H1 (cell line): ENCODE data around the gene CCDC77.

ENCODE experiments used
- BRCA1 ChIP-seq: IDR thresholded peaks from 2 replicates; pipeline ENCODE4 v1.6.1; 2012; ENCODE audit warnings: low read depth, low read length, improper control_type of control experiment
- CREB1 ChIP-seq: IDR thresholded peaks from 2 replicates; pipeline ENCODE4 v1.6.1; 2012; ENCODE audit warnings: inconsistent platforms
- CTCF ChIP-seq, 3 experiments: IDR thresholded peaks; 1 replicate in 2 of 3; 2 replicates in 1 of 3; pipeline versions ENCODE4 v1.5.1 to v1.6.1; 2011; ENCODE audit warnings: low read length in 3 of 3, mild to moderate bottlenecking in 3 of 3, inconsistent platforms in 2 of 3, low read depth in 1 of 3, moderate library complexity in 1 of 3; ENCODE audit not compliant: insufficient read depth in 1 of 3; ENCODE audit errors: control extremely low read depth in 1 of 3
- MAFK ChIP-seq: IDR thresholded peaks from 2 replicates; pipeline ENCODE4 v1.6.1; 2012; ENCODE audit warnings: low read depth, mild to moderate bottlenecking, improper control_type of control experiment, low read length
- POLR2A ChIP-seq, 2 experiments: IDR thresholded peaks; 1 replicate in 1 of 2; 2 replicates in 1 of 2; pipeline ENCODE4 v1.6.1; 2011; ENCODE audit warnings: low read depth in 2 of 2, low read length in 2 of 2, mild to moderate bottlenecking in 2 of 2; ENCODE audit errors: control extremely low read depth in 1 of 2
- POLR2AphosphoS5 ChIP-seq: IDR thresholded peaks from 2 replicates; pipeline ENCODE4 v1.6.1; 2011; ENCODE audit warnings: low read depth, low read length
- RNF2 ChIP-seq: fragments of 200-900, 300-1000 bp; sonication (generic); IDR thresholded peaks from 2 replicates; pipeline ENCODE4 v1.7.1; 2016; ENCODE audit warnings: borderline replicate concordance, low read depth, mild to moderate bottlenecking, antibody characterized with exemption, low read length; ENCODE audit not compliant: poor library complexity, severe bottlenecking; ENCODE audit errors: missing control alignments
- RXRA ChIP-seq: IDR thresholded peaks from 2 replicates; pipeline ENCODE4 v1.6.1; 2011; ENCODE audit warnings: low read depth, mild to moderate bottlenecking, low read length, moderate library complexity; ENCODE audit not compliant: insufficient read depth
- SP1 ChIP-seq: IDR thresholded peaks from 2 replicates; pipeline ENCODE4 v1.6.1; 2011; ENCODE audit warnings: low read depth, low read length
- TF ChIP-seq, protein P1 (sequence below): IDR thresholded peaks from 2 replicates; pipeline ENCODE4 v1.6.1; 2011; ENCODE audit warnings: low read length, improper control_type of control experiment

GRCh38 chr12:450438-450837, 49.0 kb downstream of the CCDC77 start:
- TF ChIP-seq POLR2A (IDR thresholded peaks at IDR 0.05; ENCODE audit: control extremely low read depth in 1 of 2, low read depth in 2 of 2, low read length in 2 of 2) = no peak
- no peak for TF ChIP-seq POLR2AphosphoS5
- TF ChIP-seq CREB1 = no peak
- TF ChIP-seq RXRA = no peak
- no peak for TF ChIP-seq CTCF (IDR thresholded peaks at IDR 0.05; ENCODE audit: control extremely low read depth in 1 of 3, insufficient read depth in 1 of 3, low read depth in 1 of 3, low read length in 3 of 3)
- TF ChIP-seq MAFK = no peak
- TF ChIP-seq, protein P1, sequence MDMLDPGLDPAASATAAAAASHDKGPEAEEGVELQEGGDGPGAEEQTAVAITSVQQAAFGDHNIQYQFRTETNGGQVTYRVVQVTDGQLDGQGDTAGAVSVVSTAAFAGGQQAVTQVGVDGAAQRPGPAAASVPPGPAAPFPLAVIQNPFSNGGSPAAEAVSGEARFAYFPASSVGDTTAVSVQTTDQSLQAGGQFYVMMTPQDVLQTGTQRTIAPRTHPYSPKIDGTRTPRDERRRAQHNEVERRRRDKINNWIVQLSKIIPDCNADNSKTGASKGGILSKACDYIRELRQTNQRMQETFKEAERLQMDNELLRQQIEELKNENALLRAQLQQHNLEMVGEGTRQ = no peak
- TF ChIP-seq RNF2 = no peak
- no peak for TF ChIP-seq SP1
- no peak for TF ChIP-seq BRCA1
